A549 (cell line): ENCODE results near the gene KPNA5.

Experiments
- EHMT2 ChIP-seq: fragments of 200-600 bp; sonication (generic); IDR thresholded peaks from 2 replicates; pipeline ENCODE4 v1.6.1; 2016; ENCODE audit warnings: antibody characterized with exemption, low read depth, mild to moderate bottlenecking, moderate library complexity
- EP300 ChIP-seq, 2 experiments: fragments of >200 bp; sonication (Bioruptor Twin); formaldehyde crosslinking; IDR thresholded peaks; 2 replicates in 1 of 2; 3 replicates in 1 of 2; pipeline ENCODE4 v1.6.1; 2016 to 2017
- HES2 ChIP-seq: fragments of >200 bp; sonication (Bioruptor Twin); formaldehyde crosslinking; IDR thresholded peaks from 2 replicates; pipeline ENCODE4 v1.6.1; 2016
- KDM1A ChIP-seq: fragments of 200-600 bp; sonication (generic); IDR thresholded peaks from 2 replicates; pipeline ENCODE4 v1.6.1; 2016; ENCODE audit warnings: low read depth, mild to moderate bottlenecking
- POLR2A ChIP-seq: IDR thresholded peaks from 2 replicates; pipeline ENCODE4 v1.6.1; 2012; ENCODE audit warnings: mild to moderate bottlenecking, low read length
- RAD21 ChIP-seq, 2 experiments: fragments of >200 bp in 1 of 2; sonication (Bioruptor Twin) in 1 of 2; formaldehyde crosslinking in 1 of 2; IDR thresholded peaks in 1 of 2; conservative IDR thresholded peaks in 1 of 2; 2 replicates in 1 of 2; 3 replicates in 1 of 2; pipeline ENCODE4 v1.6.1; 2012 to 2018; ENCODE audit warnings: inconsistent platforms in 1 of 2
- REST ChIP-seq: fragments of 200-600 bp; sonication (generic); IDR thresholded peaks from 2 replicates; pipeline ENCODE4 v1.6.1; 2016; ENCODE audit warnings: antibody characterized with exemption, mild to moderate bottlenecking, moderate library complexity
- RFX5 ChIP-seq: fragments of 450-650 bp; IDR thresholded peaks from 2 replicates; pipeline ENCODE4 v1.7.1; 2014; ENCODE audit warnings: antibody characterized with exemption, mild to moderate bottlenecking, moderate library complexity
- ZNF302 ChIP-seq: fragments of 250-450 bp; sonication (Bioruptor Pico); IDR thresholded peaks from 2 replicates; pipeline ENCODE4 v1.9.0; 2021; ENCODE audit warnings: inconsistent platforms, mild to moderate bottlenecking, moderate library complexity
- TF ChIP-seq, protein P1 (sequence below): fragments of >200 bp; sonication (Bioruptor Twin); formaldehyde crosslinking; IDR thresholded peaks from 3 replicates; pipeline ENCODE4 v1.5.1; 2016

DNA sequence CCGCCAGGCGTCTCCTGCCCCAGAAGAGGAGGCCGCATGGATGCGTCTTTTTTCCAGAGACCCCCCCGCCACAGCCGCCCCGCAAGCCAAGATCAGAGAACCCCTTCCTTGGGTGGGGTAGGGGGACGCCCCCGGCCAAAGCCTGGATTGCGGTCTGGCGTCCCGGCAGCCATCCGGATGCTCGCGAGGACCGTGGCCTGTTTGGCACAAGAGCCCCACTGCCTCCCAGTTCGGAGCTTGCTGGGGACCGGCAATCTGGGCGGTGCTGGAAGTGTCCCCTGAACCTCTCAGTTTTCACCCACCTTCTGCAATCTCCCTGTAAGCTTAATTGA, 83.6 kb downstream of the KPNA5 start:
- TF ChIP-seq REST = no peak
- TF ChIP-seq, protein P1, sequence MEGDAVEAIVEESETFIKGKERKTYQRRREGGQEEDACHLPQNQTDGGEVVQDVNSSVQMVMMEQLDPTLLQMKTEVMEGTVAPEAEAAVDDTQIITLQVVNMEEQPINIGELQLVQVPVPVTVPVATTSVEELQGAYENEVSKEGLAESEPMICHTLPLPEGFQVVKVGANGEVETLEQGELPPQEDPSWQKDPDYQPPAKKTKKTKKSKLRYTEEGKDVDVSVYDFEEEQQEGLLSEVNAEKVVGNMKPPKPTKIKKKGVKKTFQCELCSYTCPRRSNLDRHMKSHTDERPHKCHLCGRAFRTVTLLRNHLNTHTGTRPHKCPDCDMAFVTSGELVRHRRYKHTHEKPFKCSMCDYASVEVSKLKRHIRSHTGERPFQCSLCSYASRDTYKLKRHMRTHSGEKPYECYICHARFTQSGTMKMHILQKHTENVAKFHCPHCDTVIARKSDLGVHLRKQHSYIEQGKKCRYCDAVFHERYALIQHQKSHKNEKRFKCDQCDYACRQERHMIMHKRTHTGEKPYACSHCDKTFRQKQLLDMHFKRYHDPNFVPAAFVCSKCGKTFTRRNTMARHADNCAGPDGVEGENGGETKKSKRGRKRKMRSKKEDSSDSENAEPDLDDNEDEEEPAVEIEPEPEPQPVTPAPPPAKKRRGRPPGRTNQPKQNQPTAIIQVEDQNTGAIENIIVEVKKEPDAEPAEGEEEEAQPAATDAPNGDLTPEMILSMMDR = no peak
- no peak for TF ChIP-seq EP300 (IDR thresholded peaks at IDR 0.05)
- no peak for TF ChIP-seq ZNF302 (CRISPR knock-in tag)
- no peak for TF ChIP-seq RAD21 (conservative IDR thresholded peaks at IDR 0.05 in 1 of 2, IDR thresholded peaks at IDR 0.05 in 1 of 2)
- TF ChIP-seq RFX5 = no peak
- TF ChIP-seq HES2 = no peak
- TF ChIP-seq EHMT2 = no peak
- TF ChIP-seq KDM1A = no peak
- no peak for TF ChIP-seq POLR2A
